ENCODE data around the gene TEKT4. TPM values are rescaled to one million over a fixed set of nuclear protein-coding genes. Genes with fewer than 3 reads are reported as not detected.
A peak's percentile ranks its signal among the peaks of the same experiment; 100 is the strongest.

Gene TEKT4
- total and polyA plus RNA-seq, 8 donors: 0.14 TPM; not detected in 7

DNA sequence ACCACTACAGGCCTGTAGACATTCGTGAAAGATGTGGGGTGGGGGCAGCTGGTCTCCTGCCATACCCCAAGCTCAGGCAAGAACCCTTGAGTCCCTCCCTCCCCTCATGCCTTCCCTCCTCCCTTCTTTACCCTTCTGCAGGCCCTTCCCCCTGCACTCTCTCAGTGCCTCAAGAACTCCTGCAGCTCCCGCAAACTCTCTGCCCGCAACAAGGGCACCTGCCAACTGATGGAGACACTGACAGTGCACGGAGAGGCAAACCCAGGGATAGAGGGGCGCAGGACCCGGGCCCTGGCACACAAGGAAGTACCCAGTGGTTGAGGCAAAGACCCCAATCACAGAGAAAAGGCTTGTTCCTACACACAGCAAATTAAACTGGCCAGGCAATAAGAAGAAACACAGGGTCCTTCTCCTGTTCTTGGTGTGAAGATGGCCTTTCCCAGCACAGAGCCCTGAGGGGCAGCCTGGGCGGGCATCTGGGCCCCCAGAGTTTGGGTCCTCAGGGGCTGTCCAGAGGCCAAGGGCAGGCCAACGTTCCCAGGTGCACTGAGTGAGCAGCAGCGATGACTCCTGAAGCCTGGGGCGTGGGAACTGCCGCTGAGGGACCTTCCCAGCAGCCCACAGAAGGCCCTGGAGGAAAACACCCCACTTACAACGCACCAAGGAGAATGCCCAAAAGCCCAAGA is 1.6 kb downstream of the TEKT4 start:
- intact Hi-C loops (cut with DNase I): no loop called here
- ATAC-seq: no peak
- Histone ChIP-seq H3K4me3 (no peak overlapping the region), H3K27ac (no peak overlapping the region), H3K9me3 (no peaks in the 10 kb centered on the region), H3K27me3 (no peaks in the 10 kb centered on the region), H3K36me3 (no peaks in the 10 kb centered on the region), H3K4me1 (no peaks in the 10 kb centered on the region)
- TF ChIP-seq, protein P1, sequence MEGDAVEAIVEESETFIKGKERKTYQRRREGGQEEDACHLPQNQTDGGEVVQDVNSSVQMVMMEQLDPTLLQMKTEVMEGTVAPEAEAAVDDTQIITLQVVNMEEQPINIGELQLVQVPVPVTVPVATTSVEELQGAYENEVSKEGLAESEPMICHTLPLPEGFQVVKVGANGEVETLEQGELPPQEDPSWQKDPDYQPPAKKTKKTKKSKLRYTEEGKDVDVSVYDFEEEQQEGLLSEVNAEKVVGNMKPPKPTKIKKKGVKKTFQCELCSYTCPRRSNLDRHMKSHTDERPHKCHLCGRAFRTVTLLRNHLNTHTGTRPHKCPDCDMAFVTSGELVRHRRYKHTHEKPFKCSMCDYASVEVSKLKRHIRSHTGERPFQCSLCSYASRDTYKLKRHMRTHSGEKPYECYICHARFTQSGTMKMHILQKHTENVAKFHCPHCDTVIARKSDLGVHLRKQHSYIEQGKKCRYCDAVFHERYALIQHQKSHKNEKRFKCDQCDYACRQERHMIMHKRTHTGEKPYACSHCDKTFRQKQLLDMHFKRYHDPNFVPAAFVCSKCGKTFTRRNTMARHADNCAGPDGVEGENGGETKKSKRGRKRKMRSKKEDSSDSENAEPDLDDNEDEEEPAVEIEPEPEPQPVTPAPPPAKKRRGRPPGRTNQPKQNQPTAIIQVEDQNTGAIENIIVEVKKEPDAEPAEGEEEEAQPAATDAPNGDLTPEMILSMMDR (IDR thresholded peaks at IDR 0.05): no peak
- DNase-seq: peak in 2 of 6 donors; percentile 32 to 50
- no peak for FAIRE-seq
- WGBS, 2 donors: 76 to 85% methylated on average over 12 of the region's 12 CpGs

DNA sequence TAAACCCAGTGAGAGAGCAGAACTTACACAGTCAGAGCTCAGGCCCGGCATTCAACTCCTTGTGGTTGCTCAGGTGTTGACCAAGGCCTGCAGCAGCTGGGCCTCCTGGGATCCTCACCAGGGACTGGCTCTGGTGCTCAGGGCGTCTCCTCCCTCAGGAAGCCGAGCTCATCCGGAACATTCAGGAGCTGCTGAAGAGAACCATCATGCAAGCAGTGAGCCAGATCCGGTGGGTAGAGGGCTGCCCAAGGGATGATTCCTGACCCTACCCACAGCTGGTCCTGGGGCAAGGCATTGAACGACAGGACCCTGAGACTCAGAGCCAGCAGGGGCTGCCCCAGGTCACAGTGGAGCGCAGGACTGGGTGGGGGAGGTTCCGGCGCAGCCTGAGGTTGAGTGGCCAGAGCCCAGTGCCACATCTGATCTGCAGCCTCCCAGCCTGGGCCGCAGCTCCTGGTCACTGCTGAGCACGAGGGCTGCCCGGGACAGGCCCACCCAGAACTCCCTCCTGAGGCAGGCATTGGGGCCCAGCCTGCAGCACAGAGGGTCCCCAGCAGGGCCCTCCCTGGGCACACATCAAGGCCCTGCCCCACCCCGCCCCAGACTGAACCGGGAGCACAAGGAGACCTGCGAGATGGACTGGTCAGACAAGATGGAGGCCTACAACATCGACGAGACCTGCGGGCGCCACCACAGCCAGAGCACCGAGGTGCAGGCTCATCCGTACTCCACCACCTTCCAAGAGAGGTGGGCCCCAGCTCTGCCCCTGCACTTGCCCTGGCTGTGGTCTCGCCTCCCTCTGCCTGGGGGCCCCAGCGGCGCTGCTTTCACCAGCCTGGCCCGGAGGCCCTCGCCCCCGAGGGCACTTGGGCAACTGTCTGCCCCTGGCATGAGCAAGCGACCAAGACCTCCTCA is 2.4 kb downstream of the TEKT4 start:
- no peak overlapping the region for H3K27ac ChIP-seq
- no peak for FAIRE-seq
- intact Hi-C loops (cut with DNase I): no loop called here
- no peaks in the 10 kb centered on the region for H3K4me1 ChIP-seq
- no peak overlapping the region for H3K4me3 ChIP-seq
- no peaks in the 10 kb centered on the region for H3K9me3 ChIP-seq
- no peaks in the 10 kb centered on the region for H3K36me3 ChIP-seq
- peak in 2 of 6 donors; percentile 46 to 67 for DNase-seq
- ATAC-seq: no peak
- TF ChIP-seq, protein P1 (IDR thresholded peaks at IDR 0.05): no peak
- H3K27me3 ChIP-seq: no peaks in the 10 kb centered on the region
- 56 to 66% methylated on average over 26 to 28 of the region's 28 CpGs for WGBS, 2 donors

DNA sequence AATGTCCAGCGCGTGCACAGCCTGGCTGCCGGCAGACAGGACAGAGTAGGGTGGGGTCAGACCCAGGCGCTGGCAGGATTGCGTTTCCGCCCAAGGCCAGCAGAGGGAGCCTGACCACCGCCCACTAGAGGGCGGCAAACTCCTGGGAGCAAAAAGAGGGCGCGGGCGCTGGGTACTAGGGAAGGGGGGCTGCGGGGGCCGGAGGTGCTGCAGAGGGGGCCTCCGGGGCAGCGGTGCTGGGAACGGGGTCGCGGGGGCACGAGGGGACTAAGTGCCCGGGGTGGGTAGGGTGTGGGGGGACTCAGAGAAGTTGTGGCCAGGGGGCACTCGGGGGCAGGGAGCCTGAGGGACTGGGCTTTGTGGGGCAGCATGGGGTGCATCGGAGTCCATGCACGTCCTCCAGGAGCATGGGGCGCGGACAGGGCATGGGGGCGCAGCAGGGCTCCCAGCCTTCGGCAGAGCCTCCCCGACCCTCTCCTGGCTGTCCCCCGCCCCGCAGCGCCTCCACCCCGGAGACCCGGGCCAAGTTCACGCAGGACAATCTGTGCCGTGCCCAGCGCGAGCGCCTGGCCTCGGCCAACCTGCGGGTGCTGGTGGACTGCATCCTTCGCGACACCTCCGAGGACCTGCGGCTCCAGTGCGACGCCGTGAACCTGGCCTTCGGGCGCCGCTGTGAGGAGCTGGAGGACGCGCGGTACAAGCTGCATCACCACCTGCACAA is 3.2 kb downstream of the TEKT4 start:
- TF ChIP-seq, protein P1 (IDR thresholded peaks at IDR 0.05): peak; percentile 72 to 78 (median 74)
- H3K27me3 ChIP-seq: no peaks in the 10 kb centered on the region
- DNase-seq: peak in 5 of 6 donors; percentile 41 to 89 (median 71)
- no peak overlapping the region for H3K4me3 ChIP-seq
- intact Hi-C loops (cut with DNase I): no loop called here
- no peaks in the 10 kb centered on the region for H3K4me1 ChIP-seq
- no peaks in the 10 kb centered on the region for H3K36me3 ChIP-seq
- H3K9me3 ChIP-seq: no peaks in the 10 kb centered on the region
- H3K27ac ChIP-seq: no peak overlapping the region
- ATAC-seq: peak in 3 of 4 donors; percentile 91 to 97 (median 92)
- WGBS, 2 donors: 30 to 31% methylated on average over 37 to 53 of the region's 53 CpGs
- no peak for FAIRE-seq

DNA sequence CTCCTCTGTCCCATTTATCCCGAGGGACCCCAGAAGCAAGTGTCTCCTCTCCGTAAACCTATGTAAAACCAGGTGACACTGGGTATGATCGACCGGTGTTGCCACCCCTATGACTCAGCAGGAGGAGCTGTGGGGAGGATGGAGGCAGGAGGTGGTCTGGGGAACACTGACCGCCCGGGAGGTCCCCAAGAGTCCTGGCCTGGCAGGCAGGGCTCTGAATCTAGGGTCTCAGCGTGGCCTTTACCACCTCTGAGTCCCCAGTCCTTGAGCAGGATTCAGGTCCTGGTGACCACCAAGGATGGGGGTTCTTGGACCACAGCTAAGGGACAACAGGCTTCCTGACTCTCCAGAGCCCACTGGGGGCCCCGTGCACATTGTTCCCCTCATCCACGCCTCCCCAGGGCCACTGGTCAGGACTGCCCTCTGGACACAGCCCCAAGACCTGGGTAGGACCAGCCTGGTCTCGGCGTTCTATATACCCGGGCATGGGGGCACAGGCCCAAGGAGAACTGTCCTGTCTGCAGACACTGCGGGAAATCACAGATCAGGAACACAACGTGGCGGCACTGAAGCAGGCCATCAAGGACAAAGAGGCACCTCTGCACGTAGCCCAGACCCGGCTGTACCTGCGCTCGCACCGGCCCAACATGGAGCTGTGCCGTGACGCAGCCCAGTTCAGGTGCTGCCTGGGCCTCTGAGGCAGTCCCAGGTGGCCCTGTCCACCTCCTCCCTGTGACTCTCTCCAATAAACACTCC is 4.0 kb downstream of the TEKT4 start:
- intact Hi-C loops (cut with DNase I): no loop called here
- no peaks in the 10 kb centered on the region for H3K9me3 ChIP-seq
- DNase-seq (peak in 2 of 6 donors; percentile 50 to 59), FAIRE-seq (no peak), ATAC-seq (no peak)
- no peaks in the 10 kb centered on the region for H3K36me3 ChIP-seq
- TF ChIP-seq, protein P1 (IDR thresholded peaks at IDR 0.05): no peak
- no peak overlapping the region for H3K4me3 ChIP-seq
- H3K4me1 ChIP-seq: no peaks in the 10 kb centered on the region
- no peak overlapping the region for H3K27ac ChIP-seq
- no peaks in the 10 kb centered on the region for H3K27me3 ChIP-seq
- 78 to 81% methylated on average over 22 of the region's 22 CpGs for WGBS, 2 donors
